Caco-2 (cell line): ENCODE data around the gene FLT1. TPM values are rescaled to one million over a fixed set of nuclear protein-coding genes. Genes with fewer than 3 reads are reported as not detected.

Experiments
- BruUV-seq: library from RNA; stranded (reverse); fragments of 400-500 nt; replicated peaks from 2 replicates; lab custom pipeline; 2021; lab: Mats Ljungman, UMichigan
- CTCF ChIA-PET: fragments of 300-600 bp; sonication (Branson Sonifier 250); formaldehyde crosslinking; loops from one replicate; lab custom pipeline; 2022; ENCODE audit warnings: antibody characterized with exemption; lab: Charles Lee
- POLR2A ChIA-PET: fragments of 300-600 bp; sonication (Branson Sonifier 250); formaldehyde crosslinking; loops from one replicate; lab custom pipeline; 2022; ENCODE audit warnings: antibody characterized with exemption; lab: Charles Lee
- DNase-seq, 2 experiments: peaks; one replicate each; pipeline versions ENCODE4 v3.0.0 to v3.0.0-alpha.2; 2020 to 2022
- H3K27me3 ChIP-seq: replicated peaks from 2 replicates; pipeline ENCODE4 v1.6.0; 2011; ENCODE audit warnings: low read length; ENCODE audit not compliant: control insufficient read depth, insufficient read depth
- H3K36me3 ChIP-seq: 2 replicates; pipeline ENCODE4 v1.5.1; 2011; ENCODE audit warnings: low read length; ENCODE audit not compliant: control insufficient read depth, insufficient read depth
- H3K4me1 ChIP-seq: fragments of 250-450 bp; sonication (Bioruptor Pico); 2 replicates; pipeline ENCODE4 v1.5.1; 2020; ENCODE audit warnings: mild to moderate bottlenecking
- H3K4me3 ChIP-seq: 2 replicates; pipeline ENCODE4 v1.5.1; 2011; ENCODE audit warnings: low read depth, mild to moderate bottlenecking, control low read depth, low read length
- H3K9me3 ChIP-seq: fragments of 250-450 bp; sonication (Bioruptor Pico); 2 replicates; pipeline ENCODE4 v1.5.1; 2020; ENCODE audit warnings: mild to moderate bottlenecking, moderate library complexity
- H3K27ac Mint-ChIP-seq: one replicate; pipeline ENCODE4 v1.8.0; 2022; ENCODE audit warnings: mixed read lengths; ENCODE audit not compliant: unreplicated experiment
- H3K27me3 Mint-ChIP-seq: one replicate; pipeline ENCODE4 v1.8.0; 2022; ENCODE audit warnings: mixed read lengths; ENCODE audit not compliant: insufficient read depth, unreplicated experiment
- H3K36me3 Mint-ChIP-seq: one replicate; pipeline ENCODE4 v1.8.0; 2022; ENCODE audit warnings: mild to moderate bottlenecking, mixed read lengths; ENCODE audit not compliant: insufficient read depth, unreplicated experiment
- H3K4me1 Mint-ChIP-seq: one replicate; pipeline ENCODE4 v1.8.0; 2022; ENCODE audit warnings: low read depth, mixed read lengths; ENCODE audit not compliant: unreplicated experiment
- H3K4me3 Mint-ChIP-seq: one replicate; pipeline ENCODE4 v1.8.0; 2022; ENCODE audit warnings: mild to moderate bottlenecking, moderate library complexity, mixed read lengths; ENCODE audit not compliant: unreplicated experiment
- H3K9me3 Mint-ChIP-seq: one replicate; pipeline ENCODE4 v1.8.0; 2022; ENCODE audit warnings: mixed read lengths; ENCODE audit not compliant: unreplicated experiment
- CTCF ChIP-seq, 2 experiments: fragments of 200-600 bp in 1 of 2; IDR thresholded peaks; 1 replicate in 1 of 2; 2 replicates in 1 of 2; pipeline versions ENCODE4 v1.5.1 to v1.8.0; 2011 to 2022; ENCODE audit warnings: antibody characterized with exemption in 1 of 2, control low read depth in 1 of 2, inconsistent platforms in 1 of 2, low read depth in 1 of 2, low read length in 1 of 2, mild to moderate bottlenecking in 1 of 2, moderate library complexity in 1 of 2; ENCODE audit not compliant: insufficient read depth in 1 of 2, severe bottlenecking in 1 of 2, unreplicated experiment in 1 of 2
- intact Hi-C: fragments of 100-400 bp; cut with micrococcal nuclease; formaldehyde crosslinking; loops from one replicate; pipeline ENCODE4 v1.10.0; 2022; ENCODE audit not compliant: unreplicated experiment
- total RNA-seq: library from RNA; stranded (reverse); gene quantifications from 2 replicates; pipeline ENCODE4 v1.2.3, GENCODE V29; 2022

FLT1 gene
- total RNA-seq, 1 experiment from 2014 or later: 0.66 TPM

- H3K4me1 Mint-ChIP-seq: peaks cover 18% of the 10 kb centered on the region
- no peaks in the 10 kb centered on the region for H3K9me3 ChIP-seq
- H3K4me1 ChIP-seq: no peaks in the 10 kb centered on the region
- H3K36me3 Mint-ChIP-seq: no peaks in the 10 kb centered on the region
- no peak overlapping the region for H3K27ac Mint-ChIP-seq
- POLR2A ChIA-PET: no interaction called here
- no peak overlapping the region for H3K4me3 ChIP-seq
- intact Hi-C loops: no loop called here
- no peaks in the 10 kb centered on the region for H3K27me3 Mint-ChIP-seq
- no peak for TF ChIP-seq CTCF (IDR thresholded peaks at IDR 0.05; ENCODE audit: insufficient read depth in 1 of 2, low read depth in 1 of 2, low read length in 1 of 2, severe bottlenecking in 1 of 2, unreplicated experiment in 1 of 2)
- CTCF ChIA-PET: no interaction called here
- H3K36me3 ChIP-seq: no peaks in the 10 kb centered on the region
- no peaks in the 10 kb centered on the region for H3K9me3 Mint-ChIP-seq
- BruUV-seq: no TSS peak
- no peak overlapping the region for H3K4me3 Mint-ChIP-seq
- H3K27me3 ChIP-seq: no peaks in the 10 kb centered on the region
- no peak for DNase-seq
Observed at GRCh38 chr13:28408863-28409262, 86.1 kb downstream of the FLT1 start.

DNA sequence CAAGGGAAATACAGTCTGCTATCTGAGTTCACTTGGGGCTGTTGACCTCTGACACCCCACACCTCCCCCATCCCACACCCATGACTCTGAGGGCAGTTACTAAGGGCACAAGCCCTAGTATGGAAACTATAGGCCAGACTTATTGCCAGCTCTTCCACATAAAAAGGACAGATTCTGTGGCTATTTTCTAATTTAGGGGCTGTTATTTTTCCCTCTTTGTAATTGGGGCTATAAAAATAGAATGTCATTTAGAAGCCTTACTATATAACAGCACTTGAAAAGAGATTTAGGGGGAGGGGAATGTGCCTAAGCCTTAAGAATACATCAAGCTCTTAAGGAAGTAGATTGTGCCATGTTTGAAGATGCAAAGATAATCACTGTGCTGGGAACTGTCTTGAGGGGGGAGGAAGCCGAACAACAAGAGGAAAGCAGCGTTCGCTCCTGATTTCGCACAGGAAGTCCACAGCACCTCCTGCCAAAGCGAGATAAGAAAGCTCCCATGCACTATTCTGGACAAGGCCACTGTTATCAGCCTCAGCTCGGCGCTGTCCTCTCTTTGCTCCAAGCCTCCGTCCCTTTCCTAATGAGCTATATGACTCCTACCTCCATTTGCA lies 86.6 kb downstream of the FLT1 start:
- H3K4me3 Mint-ChIP-seq: no peak overlapping the region
- CTCF ChIA-PET: no interaction called here
- POLR2A ChIA-PET: no interaction called here
- no peaks in the 10 kb centered on the region for H3K27me3 Mint-ChIP-seq
- Histone ChIP-seq H3K4me1 (no peaks in the 10 kb centered on the region), H3K4me3 (no peak overlapping the region), H3K36me3 (no peaks in the 10 kb centered on the region), H3K9me3 (no peaks in the 10 kb centered on the region), H3K27me3 (no peaks in the 10 kb centered on the region)
- TF ChIP-seq CTCF (IDR thresholded peaks at IDR 0.05; ENCODE audit: insufficient read depth in 1 of 2, low read depth in 1 of 2, low read length in 1 of 2, severe bottlenecking in 1 of 2, unreplicated experiment in 1 of 2): no peak
- no TSS peak for BruUV-seq
- no peak overlapping the region for H3K27ac Mint-ChIP-seq
- H3K36me3 Mint-ChIP-seq: no peaks in the 10 kb centered on the region
- intact Hi-C loops: no loop called here
- no peaks in the 10 kb centered on the region for H3K9me3 Mint-ChIP-seq
- DNase-seq: no peak
- peaks cover 18% of the 10 kb centered on the region for H3K4me1 Mint-ChIP-seq

- no peaks in the 10 kb centered on the region for H3K36me3 Mint-ChIP-seq
- intact Hi-C loops: no loop called here
Observed at GRCh38 chr13:28406733-28407266, 88.1 kb downstream of the FLT1 start.

More at GRCh38 chr13:28406733-28407266, 88.1 kb downstream of the FLT1 start:
- BruUV-seq: no TSS peak
- Mint-ChIP-seq H3K9me3 (no peaks in the 10 kb centered on the region), H3K27me3 (no peaks in the 10 kb centered on the region), H3K27ac (no peak overlapping the region), H3K4me3 (no peak overlapping the region), H3K4me1 (peaks cover 14% of the 10 kb centered on the region)
- TF ChIP-seq CTCF (IDR thresholded peaks at IDR 0.05; ENCODE audit: insufficient read depth in 1 of 2, low read depth in 1 of 2, low read length in 1 of 2, severe bottlenecking in 1 of 2, unreplicated experiment in 1 of 2): no peak
- POLR2A ChIA-PET: no interaction called here
- Histone ChIP-seq H3K4me1 (no peaks in the 10 kb centered on the region), H3K9me3 (no peaks in the 10 kb centered on the region), H3K4me3 (no peak overlapping the region), H3K36me3 (no peaks in the 10 kb centered on the region), H3K27me3 (no peaks in the 10 kb centered on the region)
- CTCF ChIA-PET: no interaction called here
- no peak for DNase-seq
